OCI-LY7 (cell line): ENCODE results near the gene DLGAP3. TPM values are rescaled to one million over a fixed set of nuclear protein-coding genes. Genes with fewer than 3 reads are reported as not detected.

Experiments
- BruUV-seq: library from RNA; stranded (reverse); fragments of 400-500 nt; replicated peaks from 2 replicates; lab custom pipeline; 2021; lab: Mats Ljungman, UMichigan
- CTCF ChIA-PET: fragments of 300-600 bp; sonication (Branson Sonifier 250); formaldehyde crosslinking; loops from one replicate; lab custom pipeline; 2022; ENCODE audit warnings: antibody characterized with exemption; ENCODE audit not compliant: unreplicated experiment; lab: Charles Lee
- POLR2A ChIA-PET: fragments of 300-600 bp; sonication (Branson Sonifier 250); formaldehyde crosslinking; loops from one replicate; lab custom pipeline; 2022; ENCODE audit warnings: antibody characterized with exemption; lab: Charles Lee
- DNase-seq: peaks from one replicate; pipeline ENCODE4 v3.0.0-alpha.2; 2015; ENCODE audit warnings: low spot score
- H2AFZ ChIP-seq: fragments of 200-600 bp; sonication (generic), shearing (Covaris generic); 2 replicates; pipeline ENCODE4 v1.6.1; 2014; ENCODE audit warnings: mild to moderate bottlenecking, antibody characterized with exemption, low read length, moderate library complexity
- H3K27ac ChIP-seq: fragments of 200-600 bp; sonication (generic); 2 replicates; pipeline ENCODE4 v1.5.1; 2014; ENCODE audit warnings: mixed run types, low read depth, mild to moderate bottlenecking, moderate library complexity, low read length, inconsistent platforms; ENCODE audit not compliant: poor library complexity, severe bottlenecking
- H3K36me3 ChIP-seq: fragments of 200-600 bp; sonication (generic); 2 replicates; pipeline ENCODE4 v1.6.1; 2014; ENCODE audit warnings: mild to moderate bottlenecking, antibody characterized with exemption, low read length, moderate library complexity, mixed read lengths; ENCODE audit not compliant: insufficient read depth
- H3K4me1 ChIP-seq: fragments of 200-600 bp; sonication (generic); 2 replicates; pipeline ENCODE4 v1.5.1; 2014; ENCODE audit warnings: mild to moderate bottlenecking, low read length; ENCODE audit not compliant: insufficient read depth, poor library complexity, severe bottlenecking
- H3K4me2 ChIP-seq: fragments of 200-600 bp; sonication (generic); 2 replicates; pipeline ENCODE4 v1.6.1; 2014; ENCODE audit warnings: mild to moderate bottlenecking, low read length
- H3K4me3 ChIP-seq: fragments of 200-600 bp; sonication (generic); 2 replicates; pipeline ENCODE4 v1.5.1; 2014; ENCODE audit warnings: mild to moderate bottlenecking, low read depth, low read length; ENCODE audit not compliant: poor library complexity, severe bottlenecking
- H3K79me2 ChIP-seq: fragments of 200-600 bp; sonication (generic); 2 replicates; pipeline ENCODE4 v1.6.1; 2016; ENCODE audit warnings: low read depth, mild to moderate bottlenecking, low read length, moderate library complexity, mixed read lengths; ENCODE audit not compliant: insufficient read depth
- H3K9me2 ChIP-seq: fragments of 200-600 bp; sonication (generic); 2 replicates; pipeline ENCODE4 v1.6.1; 2016; ENCODE audit warnings: mild to moderate bottlenecking, low read length, mixed read lengths; ENCODE audit not compliant: insufficient read depth
- H3K9me3 ChIP-seq: fragments of 200-600 bp; sonication (generic); 2 replicates; pipeline ENCODE4 v1.6.1; 2014; ENCODE audit warnings: mild to moderate bottlenecking, mixed run types, low read length, mixed read lengths
- H4K20me1 ChIP-seq: fragments of 200-600 bp; sonication (generic); 2 replicates; pipeline ENCODE4 v1.6.1; 2014; ENCODE audit warnings: mild to moderate bottlenecking, antibody characterized with exemption, low read length, moderate library complexity, mixed read lengths; ENCODE audit not compliant: insufficient read depth
- EZH2phosphoT487 ChIP-seq: fragments of 200-600 bp; sonication (generic); IDR thresholded peaks from 2 replicates; pipeline ENCODE4 v1.6.1; 2018; ENCODE audit warnings: low read depth, borderline replicate concordance, mild to moderate bottlenecking, mixed run types, antibody characterized with exemption, low read length, moderate library complexity, mixed read lengths
- intact Hi-C: fragments of 100-400 bp; cut with micrococcal nuclease; formaldehyde crosslinking; loops from one replicate; pipeline ENCODE4 v1.10.0; 2022; ENCODE audit not compliant: unreplicated experiment
- total RNA-seq, 2 experiments: library from RNA; depleted of rRNA in 1 of 2; stranded (reverse); fragments of >200 nt in 1 of 2; shearing (Covaris generic) in 1 of 2; gene quantifications; 2 replicates each; pipeline ENCODE4 v1.2.3, GENCODE V29; 2014 to 2022
- TF ChIP-seq, protein P1 (sequence below): fragments of 200-600 bp; sonication (generic); conservative IDR thresholded peaks from 2 replicates; pipeline ENCODE4 v1.5.1; 2014; ENCODE audit warnings: mild to moderate bottlenecking, antibody characterized with exemption, low read length, moderate library complexity, mixed read lengths

The DLGAP3 gene
- total RNA-seq, 2 experiments from 2014 or later = 0.44 to 0.47 TPM

DNA sequence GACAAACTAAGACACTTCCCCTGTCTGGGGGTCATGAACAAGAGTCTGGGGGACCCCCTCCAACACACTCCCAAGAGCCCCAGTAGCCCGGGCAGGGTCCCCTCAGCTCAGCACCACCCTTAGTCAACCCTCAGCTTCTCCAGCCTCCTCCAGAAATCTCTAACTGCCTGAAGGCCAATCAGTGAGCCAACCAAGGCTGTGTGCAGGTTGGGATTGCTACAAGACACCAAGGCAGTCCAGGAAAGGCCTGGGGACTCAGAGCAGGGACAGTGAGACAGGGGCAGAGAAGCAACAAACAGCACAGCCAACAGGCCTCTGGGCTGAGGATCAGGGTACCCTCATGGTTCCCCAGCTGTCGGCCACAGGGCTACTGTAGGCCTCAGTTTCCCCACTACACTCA is 83.2 kb downstream of the DLGAP3 start:
- Histone ChIP-seq H4K20me1 (no peaks in the 10 kb centered on the region), H3K4me2 (no peak overlapping the region), H3K36me3 (peaks cover 19% of the 10 kb centered on the region; the same call in 1 of the 2 replicates), H3K9me2 (no peaks in the 10 kb centered on the region), H3K4me3 (no peak overlapping the region), H3K9me3 (no peaks in the 10 kb centered on the region), H2AFZ (no peak overlapping the region), H3K4me1 (no peaks in the 10 kb centered on the region), H3K79me2 (no peaks in the 10 kb centered on the region), H3K27ac (no peak overlapping the region)
- DNase-seq = no peak
- intact Hi-C loops = no loop called here
- no TSS peak for BruUV-seq
- TF ChIP-seq, protein P1, sequence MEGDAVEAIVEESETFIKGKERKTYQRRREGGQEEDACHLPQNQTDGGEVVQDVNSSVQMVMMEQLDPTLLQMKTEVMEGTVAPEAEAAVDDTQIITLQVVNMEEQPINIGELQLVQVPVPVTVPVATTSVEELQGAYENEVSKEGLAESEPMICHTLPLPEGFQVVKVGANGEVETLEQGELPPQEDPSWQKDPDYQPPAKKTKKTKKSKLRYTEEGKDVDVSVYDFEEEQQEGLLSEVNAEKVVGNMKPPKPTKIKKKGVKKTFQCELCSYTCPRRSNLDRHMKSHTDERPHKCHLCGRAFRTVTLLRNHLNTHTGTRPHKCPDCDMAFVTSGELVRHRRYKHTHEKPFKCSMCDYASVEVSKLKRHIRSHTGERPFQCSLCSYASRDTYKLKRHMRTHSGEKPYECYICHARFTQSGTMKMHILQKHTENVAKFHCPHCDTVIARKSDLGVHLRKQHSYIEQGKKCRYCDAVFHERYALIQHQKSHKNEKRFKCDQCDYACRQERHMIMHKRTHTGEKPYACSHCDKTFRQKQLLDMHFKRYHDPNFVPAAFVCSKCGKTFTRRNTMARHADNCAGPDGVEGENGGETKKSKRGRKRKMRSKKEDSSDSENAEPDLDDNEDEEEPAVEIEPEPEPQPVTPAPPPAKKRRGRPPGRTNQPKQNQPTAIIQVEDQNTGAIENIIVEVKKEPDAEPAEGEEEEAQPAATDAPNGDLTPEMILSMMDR = no peak
- no peak for TF ChIP-seq EZH2phosphoT487
- POLR2A ChIA-PET = no interaction called here
- CTCF ChIA-PET = no interaction called here

DNA sequence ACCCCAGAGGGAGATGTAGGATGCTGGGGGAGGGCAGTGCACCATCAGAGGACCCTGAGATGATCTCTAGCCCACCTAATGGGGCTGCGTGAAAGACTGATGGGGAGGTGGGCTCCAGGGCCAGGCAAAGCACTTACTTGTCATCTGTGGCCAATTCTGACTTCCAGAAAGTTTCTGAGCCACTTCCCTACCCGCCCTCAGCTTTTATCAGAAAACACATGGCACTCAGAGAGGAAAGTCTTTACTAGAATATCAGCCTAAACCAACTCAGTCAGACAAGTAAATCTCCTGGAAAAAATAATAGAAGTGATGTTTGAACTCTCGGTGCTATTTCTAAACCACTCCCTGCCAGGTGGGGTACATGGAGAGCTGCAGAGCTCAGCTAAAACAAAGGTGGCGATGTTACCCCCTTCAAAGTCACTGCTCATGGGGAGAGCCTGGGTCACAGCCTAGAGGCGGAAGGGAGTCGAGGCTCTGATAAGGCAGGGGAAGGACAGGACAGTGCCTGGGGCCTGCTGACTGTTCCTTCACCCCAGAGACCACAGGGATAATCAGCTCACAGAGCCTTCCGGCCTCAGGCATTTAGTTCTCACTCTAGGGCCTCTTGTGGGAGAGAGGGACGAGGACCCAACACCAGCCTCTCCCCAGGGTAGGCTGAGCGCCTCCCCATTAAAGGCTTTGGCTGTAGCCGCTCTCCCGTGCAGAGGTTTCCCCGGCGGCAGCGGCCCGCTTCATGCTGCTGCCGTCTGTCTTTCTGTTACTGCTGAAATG is 84.1 kb downstream of the DLGAP3 start:
- Histone ChIP-seq H3K4me3 (no peak overlapping the region), H3K79me2 (no peaks in the 10 kb centered on the region), H3K4me2 (no peak overlapping the region), H3K9me2 (no peaks in the 10 kb centered on the region), H3K4me1 (no peaks in the 10 kb centered on the region), H4K20me1 (no peaks in the 10 kb centered on the region), H2AFZ (no peak overlapping the region), H3K27ac (no peak overlapping the region), H3K36me3 (peaks cover 14% of the 10 kb centered on the region; the same call in 1 of the 2 replicates), H3K9me3 (no peaks in the 10 kb centered on the region)
- intact Hi-C loops = no loop called here
- no peak for TF ChIP-seq EZH2phosphoT487
- TF ChIP-seq, protein P1 = no peak
- BruUV-seq = no TSS peak
- ChIA-PET CTCF (no interaction called here), POLR2A (no interaction called here)
- no peak for DNase-seq

- no peaks in the 10 kb centered on the region for H4K20me1 ChIP-seq
- TF ChIP-seq EZH2phosphoT487 = no peak
- TF ChIP-seq, protein P1 = no peak
- no peaks in the 10 kb centered on the region for H3K9me2 ChIP-seq
- no TSS peak for BruUV-seq
- no peak overlapping the region for H2AFZ ChIP-seq
- H3K4me1 ChIP-seq = no peaks in the 10 kb centered on the region
- no peak overlapping the region for H3K27ac ChIP-seq
- H3K4me3 ChIP-seq = no peak overlapping the region
- H3K4me2 ChIP-seq = no peak overlapping the region
- DNase-seq = no peak
- ChIA-PET CTCF (no interaction called here), POLR2A (no interaction called here)
- no peaks in the 10 kb centered on the region for H3K79me2 ChIP-seq
- intact Hi-C loops = no loop called here
- no peaks in the 10 kb centered on the region for H3K9me3 ChIP-seq
- peaks cover 6% of the 10 kb centered on the region; the same call in 1 of the 2 replicates for H3K36me3 ChIP-seq
These were observed 85.2 kb downstream of the DLGAP3 start for GRCh38 chr1:34844252-34844634.
